ENCODE data around the gene PHLDA1.

DNA sequence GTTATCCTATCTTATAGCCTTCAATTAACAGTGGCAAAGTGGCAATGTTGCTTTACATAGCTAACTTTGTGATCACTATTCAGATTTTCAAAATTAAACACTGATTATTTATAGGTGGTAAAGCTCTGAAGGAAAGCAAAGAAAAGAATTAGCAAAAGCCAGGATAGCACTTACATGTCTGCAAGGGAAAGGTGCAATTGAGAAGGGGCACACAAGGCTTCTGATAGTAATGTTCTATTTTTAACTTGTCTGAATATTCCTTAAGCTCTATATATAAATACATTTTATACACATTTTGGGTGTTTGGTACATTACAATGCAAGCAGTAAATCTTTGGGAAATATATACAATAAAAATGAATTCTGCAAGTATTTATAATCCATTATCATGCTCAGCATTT is 42.0 kb upstream of the PHLDA1 start:
- TF ChIP-seq, protein P1, sequence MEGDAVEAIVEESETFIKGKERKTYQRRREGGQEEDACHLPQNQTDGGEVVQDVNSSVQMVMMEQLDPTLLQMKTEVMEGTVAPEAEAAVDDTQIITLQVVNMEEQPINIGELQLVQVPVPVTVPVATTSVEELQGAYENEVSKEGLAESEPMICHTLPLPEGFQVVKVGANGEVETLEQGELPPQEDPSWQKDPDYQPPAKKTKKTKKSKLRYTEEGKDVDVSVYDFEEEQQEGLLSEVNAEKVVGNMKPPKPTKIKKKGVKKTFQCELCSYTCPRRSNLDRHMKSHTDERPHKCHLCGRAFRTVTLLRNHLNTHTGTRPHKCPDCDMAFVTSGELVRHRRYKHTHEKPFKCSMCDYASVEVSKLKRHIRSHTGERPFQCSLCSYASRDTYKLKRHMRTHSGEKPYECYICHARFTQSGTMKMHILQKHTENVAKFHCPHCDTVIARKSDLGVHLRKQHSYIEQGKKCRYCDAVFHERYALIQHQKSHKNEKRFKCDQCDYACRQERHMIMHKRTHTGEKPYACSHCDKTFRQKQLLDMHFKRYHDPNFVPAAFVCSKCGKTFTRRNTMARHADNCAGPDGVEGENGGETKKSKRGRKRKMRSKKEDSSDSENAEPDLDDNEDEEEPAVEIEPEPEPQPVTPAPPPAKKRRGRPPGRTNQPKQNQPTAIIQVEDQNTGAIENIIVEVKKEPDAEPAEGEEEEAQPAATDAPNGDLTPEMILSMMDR (optimal IDR thresholded peaks at IDR 0.05 in 1 of 3, IDR thresholded peaks at IDR 0.05 in 1 of 3, conservative IDR thresholded peaks at IDR 0.05 in 1 of 3; ENCODE audit: extremely low read depth in 1 of 3, insufficient read depth in 2 of 3, low read length in 3 of 3): no peak
- no peak for TF ChIP-seq EZH2 (IDR thresholded peaks at IDR 0.05; ENCODE audit: low read length)

Data from keratinocyte (primary cell).